ENCODE data around the gene PPP1R12B. TPM values are rescaled to one million over a fixed set of nuclear protein-coding genes. Genes with fewer than 3 reads are reported as not detected.
A peak's percentile ranks its signal among the peaks of the same experiment; 100 is the strongest.
"Not testable (repeated sequence)": the region's sequence is repeated elsewhere in the genome, so short reads cannot be mapped to it uniquely, and the experiment has no call there.

PPP1R12B gene
- total and polyA plus RNA-seq, 12 donors, result 16.5 to 969 (median 604) TPM

GRCh38 chr1:202362212-202362611, 13.7 kb downstream of the PPP1R12B start:
- H3K4me1 ChIP-seq, result peaks cover 0 to 41% (median 27%) of the 10 kb centered on the region in 9 donors

DNA sequence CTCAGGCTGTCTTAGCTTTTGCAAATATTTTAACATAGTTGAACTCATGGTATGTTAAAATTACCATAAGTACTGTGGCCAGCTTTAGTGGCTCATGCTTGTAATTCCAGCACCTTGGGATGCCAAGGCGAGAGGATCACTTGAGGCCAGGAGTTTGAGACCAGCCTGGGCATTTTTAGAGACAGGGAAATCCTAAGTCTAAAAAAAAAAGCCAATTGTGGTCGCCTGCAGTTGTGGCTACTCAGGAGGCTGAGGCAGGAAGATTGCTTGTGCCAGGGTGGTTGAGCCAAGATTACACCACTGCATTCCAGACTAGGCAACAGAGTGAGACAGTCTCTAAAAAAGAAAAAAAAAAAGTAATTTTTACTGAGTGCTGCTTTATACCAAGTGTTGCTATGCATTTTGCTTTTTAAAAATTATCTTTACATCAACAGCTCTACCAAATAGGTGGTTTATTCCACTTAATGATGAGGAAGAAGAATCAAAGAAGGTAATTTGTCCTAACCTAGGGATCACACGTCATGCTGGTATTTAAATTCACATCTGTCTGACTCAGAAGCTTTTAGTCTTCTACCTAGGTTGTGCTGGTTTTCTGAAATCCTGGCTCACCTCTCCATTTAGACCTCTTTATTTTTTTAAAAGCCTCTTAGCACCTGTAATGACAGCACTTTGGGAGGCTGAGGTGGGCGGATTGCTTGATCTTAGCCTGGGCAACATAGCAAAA, 16.8 kb downstream of the PPP1R12B start:
- Histone ChIP-seq H3K9me3 (no peaks in the 10 kb centered on the region), H3K4me1 (peaks cover 0 to 40% (median 21%) of the 10 kb centered on the region in 9 donors), H3K27ac (peak overlapping the region in 1 of 10 donors; percentile 3), H3K36me3 (no peaks in the 10 kb centered on the region), H3K27me3 (no peaks in the 10 kb centered on the region), H3K4me3 (no peak overlapping the region)
- 63 to 76% methylated on average over 4 of the region's 4 CpGs for WGBS, 2 donors
- ATAC-seq, result peak in 2 of 8 donors; percentile 34 to 53
- no peak for DNase-seq
- intact Hi-C loops (cut with DNase I), result no loop called here
- TF ChIP-seq CTCF (IDR thresholded peaks at IDR 0.05), result no peak

More at GRCh38 chr1:202362212-202362611, 13.7 kb downstream of the PPP1R12B start:
- intact Hi-C loops (cut with DNase I), result no loop called here
- ATAC-seq (peak in 3 of 8 donors; percentile 38 to 69 (median 38)), DNase-seq (no peak)
- no peak overlapping the region for H3K4me3 ChIP-seq
- no peaks in the 10 kb centered on the region for H3K9me3 ChIP-seq
- H3K36me3 ChIP-seq, result no peaks in the 10 kb centered on the region
- no peak for TF ChIP-seq CTCF (IDR thresholded peaks at IDR 0.05)
- no peaks in the 10 kb centered on the region for H3K27me3 ChIP-seq
- no peak overlapping the region for H3K27ac ChIP-seq
- 57 to 78% methylated on average over 2 of the region's 2 CpGs for WGBS, 2 donors

GRCh38 chr1:202367271-202367670, 18.8 kb downstream of the PPP1R12B start:
- 69 to 70% methylated on average over 1 of the region's 1 CpG for WGBS, 2 donors
- intact Hi-C loops (cut with DNase I), result no loop called here
- TF ChIP-seq CTCF (IDR thresholded peaks at IDR 0.05), result no peak
- peak overlapping the region in 1 of 10 donors; percentile 4 for H3K27ac ChIP-seq
- ATAC-seq (no peak), DNase-seq (no peak)
- H3K36me3 ChIP-seq, result no peaks in the 10 kb centered on the region
- no peaks in the 10 kb centered on the region for H3K27me3 ChIP-seq
- H3K4me1 ChIP-seq, result peaks cover 0 to 37% (median 18%) of the 10 kb centered on the region in 9 donors
- H3K9me3 ChIP-seq, result no peaks in the 10 kb centered on the region
- no peak overlapping the region for H3K4me3 ChIP-seq

- ATAC-seq; H3K36me3 ChIP-seq; H3K27ac ChIP-seq; intact Hi-C loops (cut with DNase I); H3K9me3 ChIP-seq; H3K4me3 ChIP-seq; H3K27me3 ChIP-seq; DNase-seq: not testable (repeated sequence)
- 81 to 83% methylated on average over 4 of the region's 4 CpGs for WGBS, 2 donors
- H3K4me1 ChIP-seq, result peaks cover 0 to 22% (median 4%) of the 10 kb centered on the region in 9 donors
Observed at GRCh38 chr1:202370906-202371305, 22.4 kb downstream of the PPP1R12B start.

- H3K27ac ChIP-seq, result no peak overlapping the region
- intact Hi-C loops (cut with DNase I), result no loop called here
Observed at GRCh38 chr1:202374099-202374498, 25.6 kb downstream of the PPP1R12B start.

GRCh38 chr1:202375175-202375574, 26.7 kb downstream of the PPP1R12B start:
- H3K27me3 ChIP-seq; H3K36me3 ChIP-seq; intact Hi-C loops (cut with DNase I); H3K9me3 ChIP-seq; ATAC-seq; H3K4me3 ChIP-seq; H3K27ac ChIP-seq; DNase-seq: not testable (repeated sequence)
- H3K4me1 ChIP-seq, result peaks cover 0 to 30% (median 9%) of the 10 kb centered on the region in 9 donors
- WGBS, 2 donors, result 90 to 93% methylated on average over 3 of the region's 3 CpGs

More at GRCh38 chr1:202374099-202374498, 25.6 kb downstream of the PPP1R12B start:
- Histone ChIP-seq H3K4me3 (no peak overlapping the region), H3K36me3 (no peaks in the 10 kb centered on the region), H3K27me3 (no peaks in the 10 kb centered on the region), H3K9me3 (no peaks in the 10 kb centered on the region), H3K4me1 (peaks cover 0 to 24% (median 6%) of the 10 kb centered on the region in 9 donors)
- DNase-seq (no peak), ATAC-seq (no peak)
- no peak for TF ChIP-seq CTCF (IDR thresholded peaks at IDR 0.05)
